Measurements from ENCODE around the gene CNTNAP3B. TPM values are rescaled to one million over a fixed set of nuclear protein-coding genes. Genes with fewer than 3 reads are reported as not detected.

The CNTNAP3B gene
- 15.9 to 18.8 TPM (median 16.6 TPM) in 5 replicates for total RNA-seq (2022; extraction: Qiagen RNA extraction; ENCODE audit: low read depth)

GRCh38 chr9:42129073-42129729 is at the start of gene CNTNAP3B:
TSS of gene CNTNAP3B (minus strand) at chr9:42129426. CDS start at chr9:42129094, 332 bp downstream.

Other genes with a start within 250 kb of the CNTNAP3B start
- not detected in 5 replicates for gene SPATA31A6, start 54.2 kb upstream of the CNTNAP3B start, total RNA-seq (2022; extraction: Qiagen RNA extraction; ENCODE audit: low read depth)